HepG2 (cell line): ENCODE data around the gene CAT. TPM values are rescaled to one million over a fixed set of nuclear protein-coding genes. Genes with fewer than 3 reads are reported as not detected.

Experiments used
- ARID5B ChIP-seq: IDR thresholded peaks from 2 replicates; pipeline ENCODE4 v1.4.0; 2020; ENCODE audit warnings: mild to moderate bottlenecking, missing genetic modification reagents
- HNF4G ChIP-seq, 2 experiments: sonication (generic) in 1 of 2; formaldehyde crosslinking in 1 of 2; IDR thresholded peaks; 2 replicates each; pipeline versions ENCODE4 v1.4.0 to v1.6.1; 2011 to 2020; ENCODE audit warnings: borderline replicate concordance in 2 of 2, low read depth in 2 of 2, mild to moderate bottlenecking in 2 of 2, low read length in 1 of 2, missing genetic modification reagents in 1 of 2, moderate library complexity in 1 of 2
- ISL2 ChIP-seq: sonication (generic); formaldehyde crosslinking; IDR thresholded peaks from 2 replicates; pipeline ENCODE4 v1.5.0; 2020; ENCODE audit warnings: missing genetic modification reagents
- MTERF4 ChIP-seq: sonication (generic); formaldehyde crosslinking; IDR thresholded peaks from 2 replicates; pipeline ENCODE4 v1.8.0; 2023; ENCODE audit warnings: mild to moderate bottlenecking, missing genetic modification reagents
- RFXAP ChIP-seq: sonication (generic); formaldehyde crosslinking; IDR thresholded peaks from 2 replicates; pipeline ENCODE4 v1.4.0; 2020; ENCODE audit warnings: missing genetic modification reagents, borderline replicate concordance
- SOX13 ChIP-seq, 3 experiments: fragments of 450-650 bp in 1 of 3; sonication (generic) in 1 of 3; formaldehyde crosslinking in 1 of 3; IDR thresholded peaks in 2 of 3; conservative IDR thresholded peaks in 1 of 3; 2 replicates each; pipeline versions ENCODE4 v1.5.0 to v1.6.1; 2016 to 2020; ENCODE audit warnings: antibody characterized with exemption in 1 of 3, mild to moderate bottlenecking in 1 of 3, missing compliant biosample characterization in 1 of 3, missing genetic modification reagents in 1 of 3, moderate library complexity in 1 of 3
- ZNF138 ChIP-seq: sonication (generic); formaldehyde crosslinking; IDR thresholded peaks from 2 replicates; pipeline ENCODE4 v1.5.0; 2020; ENCODE audit warnings: mild to moderate bottlenecking, low read depth, missing genetic modification reagents
- ZNF331 ChIP-seq: sonication (generic); formaldehyde crosslinking; IDR thresholded peaks from 2 replicates; pipeline ENCODE4 v1.4.0; 2020; ENCODE audit warnings: missing genetic modification reagents
- ZNF577 ChIP-seq: sonication (generic); formaldehyde crosslinking; IDR thresholded peaks from 2 replicates; pipeline ENCODE4 v1.4.0; 2020; ENCODE audit warnings: mild to moderate bottlenecking, low read depth, missing genetic modification reagents, borderline replicate concordance
- ZNF609 ChIP-seq: sonication (generic); formaldehyde crosslinking; IDR thresholded peaks from 2 replicates; pipeline ENCODE4 v1.4.0; 2020; ENCODE audit warnings: mild to moderate bottlenecking, missing genetic modification reagents, borderline replicate concordance
- ZSCAN12 ChIP-seq: sonication (generic); formaldehyde crosslinking; IDR thresholded peaks from 2 replicates; pipeline ENCODE4 v1.9.0; 2021; ENCODE audit warnings: mild to moderate bottlenecking, missing genetic modification reagents
- polyA plus RNA-seq, 8 experiments: library from polyadenylated mRNA; depleted of rRNA in 3 of 8; stranded (reverse) in 7 of 8; unstranded in 1 of 8; fragments of >200 nt; fragmentation: Illumina TruSeq in 4 of 8; extraction: Trizol in 4 of 8; gene quantifications; 2 replicates each; pipeline versions ENCODE4 v1.2.1 to v1.2.3, GENCODE V29; 2011 to 2016; ENCODE audit warnings: low read depth in 4 of 8, missing spikeins in 1 of 8, mixed read lengths in 1 of 8; ENCODE audit not compliant: insufficient read depth in 1 of 8
- total RNA-seq, 5 experiments: library from RNA; depleted of rRNA; stranded (reverse); fragments of >200 nt; fragmentation: Illumina TruSeq; extraction: Trizol; gene quantifications; 2 replicates each; pipeline ENCODE4 v1.2.3, GENCODE V29; 2016; ENCODE audit warnings: low read depth in 1 of 5
- TF ChIP-seq, protein P1 (sequence below): sonication (generic); formaldehyde crosslinking; IDR thresholded peaks from 2 replicates; pipeline ENCODE4 v1.8.1; 2022; ENCODE audit warnings: low read depth, mild to moderate bottlenecking, missing genetic modification reagents
- TF ChIP-seq, protein P2 (sequence below): sonication (generic); formaldehyde crosslinking; IDR thresholded peaks from 2 replicates; pipeline ENCODE4 v1.5.1; 2020; ENCODE audit warnings: missing genetic modification reagents, mild to moderate bottlenecking, borderline replicate concordance

The CAT gene
- total and polyA plus RNA-seq, 2 of the 13 experiments (the other 11 are each of a cell fraction or from before 2014, with no cell fraction given): 107 to 136 TPM

DNA sequence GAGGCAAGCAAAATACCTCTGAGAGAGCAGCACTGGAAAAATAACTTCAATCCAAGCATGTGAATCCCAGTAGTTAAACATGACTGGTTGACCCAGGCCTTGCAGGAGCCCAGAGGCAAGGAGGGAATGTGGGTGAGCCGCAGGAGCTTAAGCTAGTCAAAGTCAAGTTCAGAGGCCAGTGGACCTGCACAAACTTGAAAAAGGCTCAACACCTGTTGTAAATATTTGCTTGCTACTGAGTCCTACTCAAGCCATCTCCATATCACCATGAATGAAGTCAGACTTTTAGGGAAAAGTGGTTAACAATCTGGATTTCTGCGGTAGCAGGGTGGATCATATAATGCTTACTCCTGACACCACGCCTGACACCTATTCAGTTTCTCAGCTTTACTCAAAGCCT lies 4.8 kb upstream of the CAT start (continued):
- TF ChIP-seq ARID5B (CRISPR knock-in tag) (peak; percentile 93), ZSCAN12 (CRISPR knock-in tag) (no peak), MTERF4 (CRISPR knock-in tag) (no peak), HNF4G (IDR thresholded peaks at IDR 0.05; ENCODE audit: borderline replicate concordance, low read depth, low read length) (no peak), HNF4G (CRISPR knock-in tag; IDR thresholded peaks at IDR 0.05; ENCODE audit: borderline replicate concordance, low read depth) (no peak), SOX13 (IDR thresholded peaks at IDR 0.05) (no peak), SOX13 (CRISPR knock-in tag; conservative IDR thresholded peaks at IDR 0.05 in 1 of 2, IDR thresholded peaks at IDR 0.05 in 1 of 2) (peak in 1 of 2 experiments; percentile 66; a peak in 2 of 4 replicates), ZNF609 (CRISPR knock-in tag) (peak; percentile 60; the same call in 1 of the 2 replicates), ISL2 (CRISPR knock-in tag) (0 out of 2 replicates have a peak, but pooled peaks have one; percentile 30), ZNF331 (CRISPR knock-in tag) (peak; percentile 55; the same call in 1 of the 2 replicates), RFXAP (CRISPR knock-in tag) (no peak), ZNF138 (CRISPR knock-in tag) (no peak), ZNF577 (CRISPR knock-in tag) (no peak)
- TF ChIP-seq, protein P1, sequence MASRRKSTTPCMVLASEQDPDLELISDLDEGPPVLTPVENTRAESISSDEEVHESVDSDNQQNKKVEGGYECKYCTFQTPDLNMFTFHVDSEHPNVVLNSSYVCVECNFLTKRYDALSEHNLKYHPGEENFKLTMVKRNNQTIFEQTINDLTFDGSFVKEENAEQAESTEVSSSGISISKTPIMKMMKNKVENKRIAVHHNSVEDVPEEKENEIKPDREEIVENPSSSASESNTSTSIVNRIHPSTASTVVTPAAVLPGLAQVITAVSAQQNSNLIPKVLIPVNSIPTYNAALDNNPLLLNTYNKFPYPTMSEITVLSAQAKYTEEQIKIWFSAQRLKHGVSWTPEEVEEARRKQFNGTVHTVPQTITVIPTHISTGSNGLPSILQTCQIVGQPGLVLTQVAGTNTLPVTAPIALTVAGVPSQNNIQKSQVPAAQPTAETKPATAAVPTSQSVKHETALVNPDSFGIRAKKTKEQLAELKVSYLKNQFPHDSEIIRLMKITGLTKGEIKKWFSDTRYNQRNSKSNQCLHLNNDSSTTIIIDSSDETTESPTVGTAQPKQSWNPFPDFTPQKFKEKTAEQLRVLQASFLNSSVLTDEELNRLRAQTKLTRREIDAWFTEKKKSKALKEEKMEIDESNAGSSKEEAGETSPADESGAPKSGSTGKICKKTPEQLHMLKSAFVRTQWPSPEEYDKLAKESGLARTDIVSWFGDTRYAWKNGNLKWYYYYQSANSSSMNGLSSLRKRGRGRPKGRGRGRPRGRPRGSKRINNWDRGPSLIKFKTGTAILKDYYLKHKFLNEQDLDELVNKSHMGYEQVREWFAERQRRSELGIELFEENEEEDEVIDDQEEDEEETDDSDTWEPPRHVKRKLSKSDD (CRISPR knock-in tag): no peak
- TF ChIP-seq, protein P2, sequence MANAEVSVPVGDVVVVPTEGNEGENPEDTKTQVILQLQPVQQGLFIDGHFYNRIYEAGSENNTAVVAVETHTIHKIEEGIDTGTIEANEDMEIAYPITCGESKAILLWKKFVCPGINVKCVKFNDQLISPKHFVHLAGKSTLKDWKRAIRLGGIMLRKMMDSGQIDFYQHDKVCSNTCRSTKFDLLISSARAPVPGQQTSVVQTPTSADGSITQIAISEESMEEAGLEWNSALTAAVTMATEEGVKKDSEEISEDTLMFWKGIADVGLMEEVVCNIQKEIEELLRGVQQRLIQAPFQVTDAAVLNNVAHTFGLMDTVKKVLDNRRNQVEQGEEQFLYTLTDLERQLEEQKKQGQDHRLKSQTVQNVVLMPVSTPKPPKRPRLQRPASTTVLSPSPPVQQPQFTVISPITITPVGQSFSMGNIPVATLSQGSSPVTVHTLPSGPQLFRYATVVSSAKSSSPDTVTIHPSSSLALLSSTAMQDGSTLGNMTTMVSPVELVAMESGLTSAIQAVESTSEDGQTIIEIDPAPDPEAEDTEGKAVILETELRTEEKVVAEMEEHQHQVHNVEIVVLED (CRISPR knock-in tag): no peak
